WTC11 (cell line): ENCODE results near the gene EXOSC1. TPM values are rescaled to one million over a fixed set of nuclear protein-coding genes. Genes with fewer than 3 reads are reported as not detected.
"Not testable (repeated sequence)": the region's sequence is repeated elsewhere in the genome, so short reads cannot be mapped to it uniquely, and the experiment has no call there.

ENCODE experiments used
- ATAC-seq: fragments of 200-7000 bp; cut with Tn5 transposase; 2 replicates; pipeline ENCODE4 v1.10.0; 2021; ENCODE audit warnings: mild to moderate bottlenecking, moderate library complexity
- CTCF ChIA-PET: fragments of 300-600 bp; sonication (Branson Sonifier 250); formaldehyde crosslinking; loops from one replicate; lab custom pipeline; 2021; ENCODE audit warnings: antibody characterized with exemption; lab: Charles Lee
- POLR2A ChIA-PET: fragments of 350-600 bp; sonication (Branson Sonifier 250); formaldehyde crosslinking; loops from one replicate; lab custom pipeline; 2021; ENCODE audit warnings: antibody characterized with exemption; lab: Charles Lee
- DNase-seq: peaks from one replicate; pipeline ENCODE4 v3.0.0; 2021; ENCODE audit warnings: low spot score
- H3K27ac Mint-ChIP-seq: 2 replicates; pipeline ENCODE4 v1.8.0; 2021; ENCODE audit warnings: mixed read lengths
- H3K27me3 Mint-ChIP-seq: 2 replicates; pipeline ENCODE4 v1.8.0; 2021; ENCODE audit warnings: low read depth, mild to moderate bottlenecking, moderate library complexity, mixed read lengths
- H3K36me3 Mint-ChIP-seq: 2 replicates; pipeline ENCODE4 v1.8.0; 2021; ENCODE audit warnings: mixed read lengths
- H3K4me1 Mint-ChIP-seq: 2 replicates; pipeline ENCODE4 v1.8.0; 2022; ENCODE audit warnings: mixed read lengths
- H3K4me3 Mint-ChIP-seq: 2 replicates; pipeline ENCODE4 v1.8.0; 2021; ENCODE audit warnings: mild to moderate bottlenecking, moderate library complexity, mixed read lengths
- H3K9me3 Mint-ChIP-seq: 2 replicates; pipeline ENCODE4 v1.8.0; 2021; ENCODE audit warnings: mixed read lengths
- ARID4B ChIP-seq: sonication (generic); formaldehyde crosslinking; IDR thresholded peaks from 2 replicates; pipeline ENCODE4 v1.8.0; 2023; ENCODE audit warnings: missing genetic modification reagents, mild to moderate bottlenecking, borderline replicate concordance
- ATF3 ChIP-seq: sonication (generic); formaldehyde crosslinking; conservative IDR thresholded peaks from 2 replicates; pipeline ENCODE4 v1.8.1; 2022; ENCODE audit warnings: mild to moderate bottlenecking, missing genetic modification reagents
- CBFB ChIP-seq: sonication (generic); formaldehyde crosslinking; IDR thresholded peaks from 2 replicates; pipeline ENCODE4 v1.8.1; 2022; ENCODE audit warnings: mild to moderate bottlenecking, low read depth, missing genetic modification reagents
- CREB1 ChIP-seq: sonication (generic); formaldehyde crosslinking; IDR thresholded peaks from 2 replicates; pipeline ENCODE4 v1.8.0; 2023; ENCODE audit warnings: mild to moderate bottlenecking, missing genetic modification reagents
- CREM ChIP-seq: sonication (generic); formaldehyde crosslinking; IDR thresholded peaks from 2 replicates; pipeline ENCODE4 v1.8.1; 2022; ENCODE audit warnings: mild to moderate bottlenecking, missing genetic modification reagents, moderate library complexity
- CTCF ChIP-seq: fragments of 200-600 bp; IDR thresholded peaks from 2 replicates; pipeline ENCODE4 v1.8.0; 2022; ENCODE audit warnings: antibody characterized with exemption
- GABPB1 ChIP-seq: sonication (generic); formaldehyde crosslinking; IDR thresholded peaks from 2 replicates; pipeline ENCODE4 v1.8.1; 2023; ENCODE audit warnings: mild to moderate bottlenecking, missing genetic modification reagents
- GTF2I ChIP-seq: fragments of 250-450 bp; sonication (Bioruptor Pico); conservative IDR thresholded peaks from 2 replicates; pipeline ENCODE4 v1.4.0; 2021; ENCODE audit warnings: mild to moderate bottlenecking
- NFE2L1 ChIP-seq: sonication (generic); formaldehyde crosslinking; IDR thresholded peaks from 2 replicates; pipeline ENCODE4 v1.8.1; 2023; ENCODE audit warnings: missing genetic modification reagents
- NFYB ChIP-seq: sonication (generic); formaldehyde crosslinking; conservative IDR thresholded peaks from 2 replicates; pipeline ENCODE4 v1.8.0; 2022; ENCODE audit warnings: low read depth, missing genetic modification reagents
- NR2C2 ChIP-seq: sonication (generic); formaldehyde crosslinking; IDR thresholded peaks from 2 replicates; pipeline ENCODE4 v1.8.0; 2022; ENCODE audit warnings: mild to moderate bottlenecking, missing genetic modification reagents
- OVOL2 ChIP-seq: fragments of 250-450 bp; sonication (Bioruptor Pico); IDR thresholded peaks from 2 replicates; pipeline ENCODE4 v1.9.0; 2021; ENCODE audit warnings: mild to moderate bottlenecking, borderline replicate concordance
- RELA ChIP-seq: sonication (generic); formaldehyde crosslinking; IDR thresholded peaks from 2 replicates; pipeline ENCODE4 v1.8.1; 2022; ENCODE audit warnings: missing genetic modification reagents, mild to moderate bottlenecking, borderline replicate concordance
- SOX15 ChIP-seq: fragments of 250-450 bp; sonication (Bioruptor Pico); IDR thresholded peaks from 2 replicates; pipeline ENCODE4 v1.9.0; 2021; ENCODE audit warnings: mild to moderate bottlenecking
- STAT6 ChIP-seq: sonication (generic); formaldehyde crosslinking; conservative IDR thresholded peaks from 2 replicates; pipeline ENCODE4 v1.8.1; 2023; ENCODE audit warnings: mild to moderate bottlenecking, low read depth, missing genetic modification reagents, moderate library complexity
- TCF7 ChIP-seq: sonication (generic); formaldehyde crosslinking; IDR thresholded peaks from 2 replicates; pipeline ENCODE4 v1.8.0; 2022; ENCODE audit warnings: mild to moderate bottlenecking, low read depth, missing genetic modification reagents, moderate library complexity
- ZNF138 ChIP-seq: sonication (generic); formaldehyde crosslinking; conservative IDR thresholded peaks from 2 replicates; pipeline ENCODE4 v1.8.1; 2022; ENCODE audit warnings: mild to moderate bottlenecking, moderate library complexity, missing genetic modification reagents
- ZSCAN18 ChIP-seq: fragments of 250-450 bp; sonication (Bioruptor Pico); IDR thresholded peaks from 2 replicates; pipeline ENCODE4 v2.1.2; 2022; ENCODE audit warnings: mild to moderate bottlenecking, moderate library complexity
- total RNA-seq: library from RNA; stranded (reverse); gene quantifications from 3 replicates; pipeline ENCODE4 v1.2.3, GENCODE V29; 2021

EXOSC1 gene
- total RNA-seq, 1 experiment from 2014 or later, result 53.7 TPM

- TF ChIP-seq STAT6 (CRISPR knock-in tag), result no peak
- TF ChIP-seq GTF2I (CRISPR knock-in tag), result peak; percentile 97
- TF ChIP-seq ATF3 (CRISPR knock-in tag), result no peak
- no peak for TF ChIP-seq NFYB (CRISPR knock-in tag)
- peak; percentile 68 for TF ChIP-seq CTCF
- no peak for TF ChIP-seq ZSCAN18 (CRISPR knock-in tag)
- TF ChIP-seq ZNF138, result no peak
- TF ChIP-seq TCF7 (CRISPR knock-in tag), result no peak
- TF ChIP-seq NR2C2 (CRISPR knock-in tag), result no peak
- no peak for TF ChIP-seq RELA (CRISPR knock-in tag)
- TF ChIP-seq CREB1 (CRISPR knock-in tag), result no peak
- no peak for TF ChIP-seq NFE2L1 (CRISPR knock-in tag)
- no peak for TF ChIP-seq OVOL2
- TF ChIP-seq CREM, result no peak
- TF ChIP-seq GABPB1 (CRISPR knock-in tag), result no peak
- TF ChIP-seq ARID4B (CRISPR knock-in tag), result no peak
- TF ChIP-seq SOX15 (CRISPR knock-in tag), result no peak
- no peak for TF ChIP-seq CBFB
Observed at GRCh38 chr10:97407211-97407951, 38.4 kb downstream of the EXOSC1 start (continued).

GRCh38 chr10:97406483-97406882, 39.3 kb downstream of the EXOSC1 start:
- CTCF ChIA-PET, result interaction anchor here (0.6 to 5.2 kb wide), 11 partner anchors 9 to 281 kb away, joined by 3 to 31 read pairs (median 4); partner anchors contain the start of genes ANKRD2 and AVPI1
- H3K27me3 Mint-ChIP-seq, ATAC-seq, H3K36me3 Mint-ChIP-seq, DNase-seq, H3K4me1 Mint-ChIP-seq, POLR2A ChIA-PET, H3K9me3 Mint-ChIP-seq, H3K4me3 Mint-ChIP-seq, H3K27ac Mint-ChIP-seq: not testable (repeated sequence)
